Uterus (tissue), 4 donors: Measurements from ENCODE around the gene CCDC136. TPM values are rescaled to one million over a fixed set of nuclear protein-coding genes. Genes with fewer than 3 reads are reported as not detected.

Experiments used
- DNase-seq, 2 donors: peaks; one replicate each; pipeline ENCODE4 v3.0.0-alpha.2; 2019 to 2020
- H3K27ac ChIP-seq, 2 donors: fragments of 200-600 bp; sonication (generic); 1 replicate in 1 of 2; 2 replicates in 1 of 2; pipeline ENCODE4 v1.5.1; 2016 to 2018
- H3K27me3 ChIP-seq, 2 donors: fragments of 200-600 bp; sonication (generic); one replicate each; pipeline ENCODE4 v1.5.1; 2018 to 2019; ENCODE audit warnings: control low read depth in 1 of 2
- H3K36me3 ChIP-seq, 2 donors: fragments of 200-600 bp; sonication (generic); one replicate each; pipeline ENCODE4 v1.5.1; 2019; ENCODE audit warnings: control low read depth in 1 of 2
- H3K4me1 ChIP-seq, 2 donors: fragments of 200-600 bp; sonication (generic); one replicate each; pipeline ENCODE4 v1.5.1; 2018 to 2019; ENCODE audit warnings: control low read depth in 1 of 2
- H3K4me3 ChIP-seq, 2 donors: fragments of 200-600 bp; sonication (generic); 1 replicate in 1 of 2; 2 replicates in 1 of 2; pipeline ENCODE4 v1.5.1; 2018 to 2019; ENCODE audit warnings: mild to moderate bottlenecking in 1 of 2
- H3K9me3 ChIP-seq, 2 donors: fragments of 200-600 bp; sonication (generic); one replicate each; pipeline ENCODE4 v1.5.1; 2019; ENCODE audit warnings: control low read depth in 1 of 2
- POLR2A ChIP-seq, 2 donors: fragments of 450-650 bp; IDR thresholded peaks; one replicate each; pipeline ENCODE4 v1.6.1; 2016; ENCODE audit warnings: antibody characterized with exemption in 2 of 2, mild to moderate bottlenecking in 1 of 2, moderate library complexity in 1 of 2
- intact Hi-C: fragments of 100-400 bp; cut with DNase I; formaldehyde crosslinking; loops from one replicate; pipeline ENCODE4 v1.15.1; 2023; ENCODE audit warnings: low total_unique reads
- small RNA-seq: library from RNA; depleted of rRNA; stranded (forward); fragments of <200 nt; gene quantifications from one replicate; pipeline ENCODE3, GENCODE V24; 2016
- total RNA-seq, 4 donors: library from RNA; depleted of rRNA in 3 of 4; stranded (reverse); fragments of >200 nt in 3 of 4; gene quantifications; one replicate each; pipeline versions ENCODE4 v1.1.0 to v1.2.4, GENCODE V29; 2014 to 2023
- TF ChIP-seq, protein P1 (sequence below), 4 experiments: fragments of 200-600 bp in 2 of 4; fragments of 450-650 bp in 2 of 4; sonication (generic) in 2 of 4; IDR thresholded peaks; one replicate each; pipeline ENCODE4 v1.5.1; 2016 to 2019; ENCODE audit warnings: antibody characterized with exemption in 4 of 4, mild to moderate bottlenecking in 2 of 4, moderate library complexity in 1 of 4
- donor health status: DM: yes; HTN: yes; CAD: no.

Gene CCDC136
- total RNA-seq, 4 donors from 2014 or later, result 11.5 to 26.4 (median 14.8) TPM

DNA sequence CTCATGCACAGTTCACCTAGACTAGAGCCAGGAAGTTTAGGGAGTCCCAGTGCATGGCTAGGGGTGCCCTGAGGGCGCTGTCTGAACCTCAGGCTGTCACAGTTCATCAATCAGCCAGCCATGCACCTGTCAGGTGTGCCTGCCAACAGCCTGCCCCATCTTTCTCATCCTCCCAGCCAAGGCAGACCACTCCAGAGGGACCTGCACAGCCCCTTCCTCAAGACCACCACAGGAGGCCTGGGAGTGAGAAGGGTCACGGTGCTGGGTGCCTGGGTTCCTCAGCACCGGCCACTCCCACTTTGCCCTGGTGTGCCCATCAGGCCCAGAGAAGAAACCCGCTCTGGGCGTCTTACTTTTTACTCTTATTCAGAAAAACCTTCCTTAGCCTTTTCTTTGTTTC is 79.3 kb downstream of the CCDC136 start:
- DNase-seq, result no peak
- Histone ChIP-seq H3K27ac (no peak overlapping the region), H3K4me1 (peaks cover 0 to 11% of the 10 kb centered on the region in 2 donors), H3K27me3 (no peaks in the 10 kb centered on the region), H3K9me3 (no peaks in the 10 kb centered on the region), H3K4me3 (no peak overlapping the region), H3K36me3 (no peaks in the 10 kb centered on the region)
- TF ChIP-seq POLR2A (IDR thresholded peaks at IDR 0.05), result no peak
- TF ChIP-seq, protein P1, sequence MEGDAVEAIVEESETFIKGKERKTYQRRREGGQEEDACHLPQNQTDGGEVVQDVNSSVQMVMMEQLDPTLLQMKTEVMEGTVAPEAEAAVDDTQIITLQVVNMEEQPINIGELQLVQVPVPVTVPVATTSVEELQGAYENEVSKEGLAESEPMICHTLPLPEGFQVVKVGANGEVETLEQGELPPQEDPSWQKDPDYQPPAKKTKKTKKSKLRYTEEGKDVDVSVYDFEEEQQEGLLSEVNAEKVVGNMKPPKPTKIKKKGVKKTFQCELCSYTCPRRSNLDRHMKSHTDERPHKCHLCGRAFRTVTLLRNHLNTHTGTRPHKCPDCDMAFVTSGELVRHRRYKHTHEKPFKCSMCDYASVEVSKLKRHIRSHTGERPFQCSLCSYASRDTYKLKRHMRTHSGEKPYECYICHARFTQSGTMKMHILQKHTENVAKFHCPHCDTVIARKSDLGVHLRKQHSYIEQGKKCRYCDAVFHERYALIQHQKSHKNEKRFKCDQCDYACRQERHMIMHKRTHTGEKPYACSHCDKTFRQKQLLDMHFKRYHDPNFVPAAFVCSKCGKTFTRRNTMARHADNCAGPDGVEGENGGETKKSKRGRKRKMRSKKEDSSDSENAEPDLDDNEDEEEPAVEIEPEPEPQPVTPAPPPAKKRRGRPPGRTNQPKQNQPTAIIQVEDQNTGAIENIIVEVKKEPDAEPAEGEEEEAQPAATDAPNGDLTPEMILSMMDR (IDR thresholded peaks at IDR 0.05), result no peak
- intact Hi-C loops, result loop anchor here (5.0 kb wide), 1 partner anchor 79 kb away; the partner anchor contains the start of gene CCDC136

Small RNAs within 50 kb of the gene (small RNA-seq; reads per million reads assigned to genes)
- gene RN7SL81P, result not detected

Other genes starting within 250 kb of the CCDC136 start
- 1 to 10 TPM in 1 of 4 donors, under 1 TPM in 1, not detected in 2; 0.35 to 6.6 TPM for gene GARIN1A, start 119.7 kb upstream of the CCDC136 start, total RNA-seq
- gene CALU, start 52.6 kb upstream of the CCDC136 start, total RNA-seq, result 100 to 1,000 TPM in 3 of 4 donors, 10 to 100 TPM in 1; 83.0 to 334 (median 108) TPM
- gene OPN1SW, start 16.2 kb upstream of the CCDC136 start, total RNA-seq, result not detected
- 100 to 1,000 TPM in 2 of 4 donors, 10 to 100 TPM in 2; 16.5 to 126 (median 105) TPM for gene FLNC, start 38.4 kb downstream of the CCDC136 start, total RNA-seq
- 100 to 1,000 TPM in 1 of 4 donors, 10 to 100 TPM in 3; 31.2 to 137 (median 61.3) TPM for gene ATP6V1F, start 70.9 kb downstream of the CCDC136 start, total RNA-seq
- 1 to 10 TPM in 1 of 4 donors, under 1 TPM in 1, not detected in 2; 0.18 to 3.5 TPM for gene KCP, start 118.7 kb downstream of the CCDC136 start, total RNA-seq
- 10 to 100 TPM in 1 of 4 donors, 1 to 10 TPM in 3; 2.0 to 52.5 (median 4.5) TPM for gene IRF5, start 146.0 kb downstream of the CCDC136 start, total RNA-seq